Renal cortical epithelial cell (primary cell): Measurements from ENCODE around the gene CALM1. TPM values are rescaled to one million over a fixed set of nuclear protein-coding genes. Genes with fewer than 3 reads are reported as not detected.

Source experiments
- DNase-seq: peaks from one replicate; pipeline ENCODE4 v3.0.0-alpha.2; 2011; ENCODE audit warnings: low read depth
- total RNA-seq: library from RNA; depleted of rRNA; stranded (reverse); fragments of >200 nt; gene quantifications from 2 replicates; pipeline ENCODE4 v1.2.3, GENCODE V29; 2014

Gene CALM1
- total RNA-seq, 1 donor from 2014 or later: 297 TPM

GRCh38 chr14:90408713-90409112, 11.9 kb downstream of the CALM1 start:
- no peak for DNase-seq

GRCh38 chr14:90409209-90409730, 12.4 kb downstream of the CALM1 start:
- peak; percentile 98 for DNase-seq

GRCh38 chr14:90412058-90412457, 15.2 kb downstream of the CALM1 start:
- no peak for DNase-seq

- no peak for DNase-seq
These were observed 19.9 kb downstream of the CALM1 start for GRCh38 chr14:90416720-90417119.

GRCh38 chr14:90418053-90418452, 21.2 kb downstream of the CALM1 start:
- DNase-seq: no peak

- DNase-seq: peak; percentile 98
These were observed 22.4 kb downstream of the CALM1 start for GRCh38 chr14:90419200-90419599.

GRCh38 chr14:90421001-90421631, 24.3 kb downstream of the CALM1 start:
- no peak for DNase-seq

GRCh38 chr14:90421632-90422020, 24.8 kb downstream of the CALM1 start:
- DNase-seq: no peak

- no peak for DNase-seq
These were observed 26.3 kb downstream of the CALM1 start for GRCh38 chr14:90423166-90423565.

GRCh38 chr14:90424075-90424474, 27.2 kb downstream of the CALM1 start:
- no peak for DNase-seq

GRCh38 chr14:90424686-90425372, 28.0 kb downstream of the CALM1 start:
- no peak for DNase-seq

GRCh38 chr14:90425373-90425879, 28.6 kb downstream of the CALM1 start:
- DNase-seq: no peak

- DNase-seq: no peak
These were observed 29.3 kb downstream of the CALM1 start for GRCh38 chr14:90426031-90426540.

GRCh38 chr14:90426663-90427062, 29.8 kb downstream of the CALM1 start:
- DNase-seq: peak; percentile 36

GRCh38 chr14:90427848-90428426, 31.1 kb downstream of the CALM1 start:
- no peak for DNase-seq

GRCh38 chr14:90428676-90429075, 31.8 kb downstream of the CALM1 start:
- no peak for DNase-seq

- DNase-seq: no peak
These were observed 32.4 kb downstream of the CALM1 start for GRCh38 chr14:90429236-90429635.

- DNase-seq: no peak
These were observed 32.9 kb downstream of the CALM1 start for GRCh38 chr14:90429754-90430153.

- DNase-seq: no peak
These were observed 37.7 kb downstream of the CALM1 start for GRCh38 chr14:90434370-90435020.

GRCh38 chr14:90438841-90439240, 42.0 kb downstream of the CALM1 start:
- DNase-seq: peak; percentile 24

GRCh38 chr14:90440021-90440451, 43.2 kb downstream of the CALM1 start:
- no peak for DNase-seq

- DNase-seq: no peak
These were observed 43.8 kb downstream of the CALM1 start for GRCh38 chr14:90440592-90440991.
